UCSD-AML1 (cell line): Measurements from ENCODE around the gene XKR7.

Experiments
- DNase-seq: peaks from one replicate; lab custom pipeline; 2025; ENCODE audit not compliant: unreplicated experiment; lab: John Stamatoyannopoulos, UW

Gene XKR7

DNA sequence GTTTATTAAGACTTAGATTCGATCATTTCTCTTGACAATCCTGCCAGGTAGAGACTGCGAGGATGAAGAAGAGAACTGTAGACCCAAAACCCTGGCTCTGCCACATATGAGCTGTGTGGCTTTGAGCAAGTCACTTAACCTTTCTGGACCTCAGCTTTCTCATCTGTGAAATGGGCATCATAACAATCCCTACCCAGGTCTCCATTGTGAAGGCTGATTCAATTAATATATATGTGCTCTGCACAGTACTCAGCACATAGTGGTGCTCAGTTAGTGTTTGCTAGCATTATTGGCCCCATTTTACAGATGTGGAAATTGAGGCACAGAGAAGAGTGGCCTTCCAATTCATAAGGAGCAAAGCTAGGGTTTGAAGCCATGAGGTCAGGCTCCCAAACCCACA lies 7.9 kb downstream of the XKR7 start:
- no peak for DNase-seq

GRCh38 chr20:31977080-31977479 lies 9.1 kb downstream of the XKR7 start:
- no peak for DNase-seq

DNA sequence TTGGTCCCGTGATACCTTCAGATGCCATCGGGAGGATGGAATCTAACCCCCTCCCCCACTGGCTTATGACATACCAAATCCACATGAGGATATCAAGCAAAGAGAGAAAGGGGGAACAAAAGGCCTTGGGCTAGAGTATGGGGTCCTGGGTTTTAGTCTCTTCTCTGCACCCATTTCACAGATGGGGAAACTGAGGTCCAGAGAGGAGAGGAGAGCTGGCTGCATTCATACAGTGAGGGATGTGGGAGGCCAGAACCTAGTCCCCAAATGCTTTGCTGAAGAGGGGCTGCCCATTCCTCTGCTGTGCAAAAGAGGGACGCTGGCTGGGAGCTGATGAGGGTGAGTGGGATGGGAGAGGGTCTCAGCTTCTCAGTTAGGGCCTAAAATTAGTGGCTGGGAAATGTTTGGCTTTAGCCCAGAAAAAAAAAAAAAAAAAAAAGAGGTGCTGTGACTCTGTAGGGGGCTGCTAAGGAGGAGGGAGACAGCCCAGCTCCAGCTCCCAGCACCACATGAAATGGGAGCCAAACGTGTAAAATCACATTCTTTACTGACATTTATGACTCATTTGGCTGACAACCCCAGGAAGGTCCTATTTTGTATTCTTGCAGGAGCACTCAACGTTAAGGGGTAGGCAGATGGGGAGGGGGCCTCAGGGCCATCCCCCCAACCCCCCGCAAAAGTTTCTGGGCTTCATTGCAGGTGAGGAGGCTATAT lies 11.9 kb downstream of the XKR7 start:
- no peak for DNase-seq

- no peak for DNase-seq
Observed at GRCh38 chr20:31981784-31982183, 13.8 kb downstream of the XKR7 start.

DNA sequence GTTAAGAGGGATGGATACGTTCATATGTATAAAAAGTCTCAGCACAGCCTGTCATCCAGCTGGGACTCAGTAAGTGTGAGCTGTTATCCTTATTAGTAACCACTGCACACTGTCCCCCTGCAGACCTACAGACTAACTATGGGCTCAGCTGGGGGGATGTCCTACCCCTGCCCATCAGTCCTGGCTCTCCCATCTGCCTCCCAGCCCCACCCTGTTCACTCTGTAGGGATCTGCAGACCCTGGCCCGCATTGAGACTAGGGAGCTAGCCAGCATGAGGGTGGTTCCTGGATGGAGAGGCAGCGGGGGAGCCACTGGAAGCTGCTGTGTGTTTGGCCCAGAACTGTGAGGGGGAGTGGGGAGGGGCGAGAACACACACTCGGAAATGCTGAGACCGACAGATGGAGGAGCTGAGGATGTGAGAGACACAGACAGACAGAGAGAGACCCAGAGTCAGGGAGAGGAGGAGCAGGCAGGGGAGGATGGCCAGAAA lies 17.1 kb downstream of the XKR7 start:
- no peak for DNase-seq

- DNase-seq = no peak
Observed at GRCh38 chr20:31987744-31988143, 19.8 kb downstream of the XKR7 start.

DNA sequence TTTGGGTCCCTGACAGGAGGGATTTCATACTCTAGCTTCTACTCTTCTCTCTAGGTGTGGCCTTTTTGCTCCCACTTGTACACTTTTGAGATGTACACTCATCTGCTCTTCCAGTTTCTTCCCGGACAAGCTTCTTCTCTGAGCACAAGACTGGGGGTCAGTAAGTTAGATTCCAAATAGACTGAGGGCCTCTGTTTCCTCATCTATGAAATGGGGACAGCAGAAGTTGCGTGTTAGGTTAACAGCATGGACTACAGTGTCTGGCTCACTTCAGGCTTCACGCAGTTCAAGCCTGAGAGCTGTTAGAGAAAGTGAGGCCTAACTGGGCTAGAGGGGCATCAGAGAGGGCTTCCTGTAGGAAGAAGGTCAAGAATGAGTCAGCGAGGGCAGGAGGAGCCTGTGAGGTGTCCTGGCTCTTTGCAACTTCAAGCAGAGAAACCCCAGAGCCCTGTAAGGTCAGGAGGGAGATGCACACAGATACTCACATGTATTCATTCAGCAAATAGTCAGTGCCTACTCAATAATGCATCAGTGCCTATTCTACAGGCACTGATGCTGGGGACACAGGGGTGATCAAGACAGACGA lies 20.6 kb downstream of the XKR7 start:
- DNase-seq = no peak

GRCh38 chr20:31989030-31989645 lies 21.2 kb downstream of the XKR7 start:
- DNase-seq = no peak

DNA sequence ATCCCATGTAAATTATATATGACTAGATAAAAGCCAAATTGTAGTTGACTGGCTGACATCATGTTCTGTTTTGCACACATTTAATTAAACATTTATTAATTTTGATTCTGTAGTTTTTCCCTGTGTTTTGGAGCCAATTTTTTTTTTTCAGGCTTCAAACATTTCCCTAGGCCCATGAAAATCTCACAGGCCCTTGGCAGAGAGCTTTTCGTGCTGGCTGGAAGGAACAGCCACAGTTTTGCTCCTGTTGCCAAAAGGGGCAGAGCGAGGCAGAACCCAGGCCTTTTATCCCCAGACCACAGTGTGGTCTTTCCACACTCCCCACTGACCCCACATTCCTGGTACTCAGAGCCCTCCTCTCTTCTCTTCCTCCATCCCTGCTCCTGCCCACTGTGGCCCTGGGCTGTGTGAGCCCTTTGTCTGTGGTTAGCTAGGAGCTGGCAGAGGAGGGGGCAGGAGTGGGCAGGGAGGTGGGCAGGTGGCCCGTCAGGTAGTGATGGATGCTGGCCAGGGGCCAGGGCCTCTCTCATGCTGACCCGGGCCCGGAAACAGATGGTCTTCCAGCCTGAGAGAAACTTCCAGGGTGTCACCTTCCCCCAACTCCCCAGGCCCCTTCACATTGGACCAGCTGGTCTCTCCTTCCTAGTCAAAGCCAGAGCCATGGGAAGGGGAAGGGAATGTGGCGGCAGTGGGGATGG lies 22.8 kb downstream of the XKR7 start:
- no peak for DNase-seq

DNA sequence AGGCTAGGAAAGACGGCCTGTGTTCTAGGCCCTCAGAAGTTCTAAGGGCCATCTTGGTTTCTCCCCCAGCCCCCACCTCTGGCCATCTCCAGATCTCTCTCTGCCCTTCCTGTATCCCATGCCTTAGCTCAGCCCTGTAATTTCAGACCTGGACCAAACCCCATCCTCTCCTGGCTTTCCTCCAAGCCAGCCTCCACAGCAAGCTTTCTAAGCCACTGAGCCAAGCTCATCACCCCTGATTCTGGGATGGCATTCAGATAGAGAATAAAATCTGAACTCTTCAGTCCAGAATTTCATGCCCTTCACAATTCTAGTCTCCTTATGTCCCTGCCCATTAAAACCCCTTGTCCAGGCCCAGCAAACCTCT lies 23.4 kb downstream of the XKR7 start:
- no peak for DNase-seq

DNA sequence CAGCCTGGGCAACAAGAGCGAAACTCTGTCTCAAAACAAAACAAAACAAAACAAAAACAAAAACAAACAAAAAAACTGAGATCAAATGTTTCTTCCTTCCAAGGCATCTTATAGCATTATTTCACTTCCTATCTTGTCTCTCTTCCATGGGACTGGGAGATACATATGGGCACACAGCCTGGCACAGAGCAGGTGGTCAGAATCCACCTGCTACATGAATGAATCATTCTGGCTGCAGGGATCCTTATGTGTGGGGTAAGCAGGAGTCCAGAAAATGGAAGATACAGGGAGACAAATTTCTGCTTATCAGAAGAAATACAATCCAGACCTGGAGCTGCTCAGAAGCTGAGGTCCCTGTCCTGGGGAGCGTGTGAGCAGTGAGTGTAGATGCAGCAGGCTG lies 24.1 kb downstream of the XKR7 start:
- no peak for DNase-seq

DNA sequence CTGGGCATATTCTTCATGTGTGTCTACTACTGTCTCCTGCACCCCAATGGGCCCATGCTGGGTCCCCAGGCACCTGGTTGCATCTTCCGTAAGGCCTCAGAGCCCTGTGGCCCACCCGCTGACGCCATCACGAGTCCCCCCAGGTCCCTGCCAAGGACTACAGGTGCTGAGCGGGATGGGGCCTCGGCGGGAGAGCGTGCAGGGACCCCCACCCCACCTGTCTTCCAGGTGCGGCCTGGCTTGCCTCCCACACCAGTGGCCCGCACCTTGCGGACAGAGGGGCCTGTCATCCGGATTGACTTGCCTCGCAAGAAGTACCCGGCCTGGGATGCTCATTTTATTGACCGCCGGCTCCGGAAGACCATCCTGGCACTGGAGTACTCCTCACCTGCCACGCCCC lies 29.0 kb downstream of the XKR7 start:
- no peak for DNase-seq

DNA sequence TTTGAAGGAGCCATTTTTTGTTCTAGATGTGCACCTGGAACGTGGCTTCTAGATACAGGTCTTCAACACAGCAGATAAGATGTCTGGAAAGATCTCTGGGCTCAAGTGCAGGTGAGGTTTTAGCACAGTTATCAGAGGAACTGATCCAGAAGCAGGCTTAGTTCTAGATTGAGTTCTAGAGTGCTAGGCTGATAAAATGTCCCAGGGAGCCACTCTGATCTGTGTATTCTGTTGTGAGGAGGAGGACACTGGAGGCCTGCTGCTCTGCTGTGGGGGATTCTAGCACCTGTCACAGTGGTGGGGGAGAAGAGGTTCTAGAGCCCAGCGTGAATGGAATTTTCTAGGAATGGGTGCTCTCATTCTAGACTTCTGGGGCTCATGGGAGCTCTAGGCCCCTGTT lies 30.3 kb downstream of the XKR7 start:
- no peak for DNase-seq

DNA sequence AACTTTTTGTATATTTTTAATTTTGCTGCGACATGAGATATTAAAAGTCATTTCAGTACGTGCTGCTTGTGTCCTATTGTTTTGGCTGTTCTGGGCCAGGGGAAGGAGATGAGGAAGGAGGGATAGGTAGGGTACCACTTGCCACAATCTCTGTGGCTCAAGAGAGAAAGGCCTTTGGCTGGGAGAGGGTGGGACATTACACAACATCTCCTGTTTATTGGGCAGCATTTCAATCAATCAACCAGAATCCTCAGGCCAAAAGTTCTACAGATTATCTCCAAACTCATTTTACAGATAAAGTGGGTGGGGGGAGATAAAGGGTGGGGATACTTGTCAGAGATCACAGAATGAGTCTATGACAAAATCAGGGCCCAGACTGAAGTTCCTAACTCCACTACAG lies 35.4 kb downstream of the XKR7 start:
- DNase-seq = no peak

DNA sequence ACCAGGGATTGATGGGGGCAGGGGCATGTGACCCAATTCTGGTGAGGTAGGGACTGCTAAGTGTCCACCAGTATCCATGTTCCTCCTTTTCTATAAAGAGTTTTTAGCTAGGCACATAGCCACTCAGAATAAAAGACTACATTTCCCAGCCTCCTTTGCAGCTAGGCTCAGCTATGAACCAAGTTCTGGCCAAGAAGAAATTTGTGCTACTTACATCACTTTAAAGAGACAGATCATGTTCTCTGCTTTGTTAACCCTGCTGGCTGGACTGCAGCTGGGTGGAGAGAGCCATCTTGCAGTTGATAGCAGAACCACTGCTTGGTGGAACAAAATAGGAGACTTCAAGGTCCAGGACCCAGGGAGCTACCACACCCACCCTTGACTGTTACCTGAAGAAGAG lies 37.0 kb downstream of the XKR7 start:
- no peak for DNase-seq

DNA sequence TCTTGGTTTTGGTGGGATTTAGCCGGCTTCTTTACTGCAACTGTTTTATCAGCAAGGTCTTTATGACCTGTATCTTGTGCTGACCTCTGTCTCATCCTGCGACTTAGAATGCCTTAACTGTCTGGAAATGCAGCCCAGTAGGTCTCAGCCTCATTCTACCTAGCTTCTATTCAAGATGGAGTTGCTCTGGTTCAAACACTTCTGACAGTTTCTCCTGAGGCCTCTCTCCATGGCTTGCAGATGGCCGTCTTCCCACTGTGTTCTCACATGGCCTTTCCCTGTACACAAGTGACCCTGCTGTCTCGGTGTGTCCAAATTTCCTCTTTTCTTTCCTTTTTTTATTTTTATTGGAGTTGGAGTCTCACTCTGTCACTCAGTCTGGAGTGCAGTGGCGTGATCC lies 38.1 kb downstream of the XKR7 start:
- DNase-seq = no peak

DNA sequence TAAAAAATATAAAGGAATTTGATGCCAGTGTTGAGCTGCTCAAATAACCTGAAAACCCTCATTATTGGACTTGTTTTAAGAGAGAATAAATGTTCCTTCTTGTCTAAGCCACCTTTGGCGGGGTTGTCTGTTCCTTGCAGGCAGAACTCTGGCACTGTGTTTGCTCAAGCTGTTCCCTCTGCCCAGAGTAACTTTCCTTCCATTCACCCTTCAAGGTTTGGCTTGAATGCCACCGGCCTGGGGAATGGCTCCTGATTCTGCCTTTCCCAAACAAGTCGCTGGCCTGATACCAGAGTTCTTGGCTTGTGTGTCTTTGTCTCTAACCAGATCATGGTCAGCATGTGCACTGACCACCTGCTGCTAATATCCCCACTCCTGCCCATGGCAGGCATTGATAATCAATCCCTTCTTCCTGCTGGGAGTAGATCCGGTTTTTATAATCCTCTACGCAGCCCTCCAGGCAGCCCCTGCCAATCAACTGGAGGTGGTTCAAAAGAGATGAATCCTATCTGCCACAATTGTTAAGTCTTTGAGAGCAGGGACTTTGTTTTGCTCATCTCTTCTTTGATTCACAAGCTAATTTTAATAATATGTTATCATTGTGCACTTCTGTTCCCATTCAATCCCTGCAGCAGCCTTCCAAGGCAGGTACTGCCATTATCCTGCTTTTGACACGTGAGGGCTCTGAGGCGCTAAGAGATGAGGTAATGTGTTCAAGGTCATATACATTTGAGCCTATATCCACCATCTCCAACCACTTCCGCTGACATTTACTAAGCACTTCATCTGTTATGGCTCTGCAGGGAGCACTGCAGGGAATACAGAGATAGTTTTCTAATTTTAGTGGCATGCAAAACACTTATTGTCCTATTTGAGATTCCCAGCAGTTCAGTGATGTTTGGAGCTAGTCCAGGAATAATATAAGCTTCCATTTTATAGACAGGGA lies 39.2 kb downstream of the XKR7 start:
- DNase-seq = no peak

DNA sequence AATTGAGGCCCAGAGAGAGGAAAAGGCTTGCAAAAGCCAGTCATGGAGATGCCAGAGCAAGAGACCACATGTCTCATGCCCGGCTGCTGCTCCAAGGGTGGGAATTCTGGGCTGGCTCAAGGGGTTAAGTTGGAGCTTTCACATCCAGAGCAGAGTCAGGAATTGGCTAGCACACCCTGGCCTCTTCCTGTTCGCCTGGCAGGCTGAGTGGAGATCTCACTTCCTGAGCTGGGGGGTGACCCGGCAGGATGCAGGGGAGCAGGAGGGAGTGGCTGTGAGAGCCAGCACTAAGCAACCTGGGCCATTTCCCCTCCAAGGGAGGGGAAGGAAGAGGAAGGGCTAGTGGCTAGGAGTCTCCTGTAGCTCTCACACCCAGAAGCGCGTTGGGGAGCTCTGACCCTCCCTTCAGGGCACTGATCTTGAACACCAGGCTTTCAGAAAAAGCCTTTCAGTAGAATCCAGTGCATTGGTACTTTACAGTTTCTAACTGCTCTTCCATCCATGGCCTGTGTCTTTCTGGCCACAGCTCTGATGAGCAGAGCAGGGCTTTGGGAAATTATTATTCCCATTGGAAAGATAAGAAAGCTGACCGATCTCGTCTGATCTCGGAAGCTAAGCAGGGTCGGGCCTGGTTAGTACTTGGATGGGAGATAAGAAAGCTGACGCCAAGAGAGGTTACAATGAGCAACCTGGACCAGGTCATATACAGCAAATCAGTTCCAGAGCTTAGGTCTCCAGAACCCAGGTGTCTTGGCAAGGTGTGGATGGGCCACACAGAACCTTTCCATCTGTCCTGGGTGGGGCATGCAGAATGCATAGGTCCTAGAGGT lies 40.1 kb downstream of the XKR7 start:
- DNase-seq = peak; percentile 86

GRCh38 chr20:32009564-32009963 lies 41.6 kb downstream of the XKR7 start:
- DNase-seq = no peak

- DNase-seq = peak; percentile 40
Observed at GRCh38 chr20:32010101-32010500, 42.1 kb downstream of the XKR7 start, which contains the start of gene CCM2L. Gene CCM2L (plus strand): TSS chr20:32010438. CDS start chr20:32010455, 17 bp downstream.
